SH-SY5Y (cell line): ENCODE measurements around the gene KHDC1L.

Source experiments
- GATA2 ChIP-seq: IDR thresholded peaks from 2 replicates; pipeline ENCODE4 v1.6.1; 2011; ENCODE audit warnings: mild to moderate bottlenecking, low read depth, low read length
- GATA3 ChIP-seq: IDR thresholded peaks from 2 replicates; pipeline ENCODE4 v1.6.1; 2011; ENCODE audit warnings: low read depth, mild to moderate bottlenecking, low read length, moderate library complexity

- TF ChIP-seq GATA3 = no peak
- TF ChIP-seq GATA2 = no peak
These were observed 16.2 kb downstream of the KHDC1L start for GRCh38 chr6:73209117-73209516.
